ENCODE measurements around the gene NTHL1.

The NTHL1 gene

GRCh38 chr16:1991948-1992703 lies 55.5 kb downstream of the NTHL1 start:
- DNase-seq (ENCODE audit: low read depth), result peak; percentile 96

- DNase-seq (ENCODE audit: low read depth), result no peak
These were observed 56.1 kb downstream of the NTHL1 start for GRCh38 chr16:1991588-1991947.

DNA sequence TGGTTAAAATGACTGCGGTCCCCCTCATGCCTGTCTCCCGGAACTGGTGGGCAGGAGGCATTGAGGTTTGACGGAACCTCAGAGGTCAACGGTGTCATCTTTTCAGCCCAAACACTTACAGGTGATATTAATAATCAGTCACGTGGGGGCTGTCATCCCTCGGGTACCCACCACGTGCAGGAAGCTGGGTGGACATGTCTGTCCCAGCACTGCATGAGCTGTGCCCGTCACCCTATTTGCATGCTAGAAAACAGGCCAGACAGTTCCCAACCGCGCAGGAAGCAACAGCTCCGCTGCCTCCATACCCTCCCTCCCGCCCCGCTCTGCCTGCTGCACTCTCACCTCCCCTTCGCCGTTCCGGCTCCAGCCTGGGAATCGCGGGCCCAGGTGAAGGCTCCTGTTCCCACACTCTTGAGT lies 56.5 kb downstream of the NTHL1 start:
- DNase-seq (ENCODE audit: low read depth), result no peak

GRCh38 chr16:1990351-1991134 lies 57.1 kb downstream of the NTHL1 start:
- DNase-seq (ENCODE audit: low read depth), result no peak

GRCh38 chr16:1990101-1990350 lies 57.6 kb downstream of the NTHL1 start:
- DNase-seq (ENCODE audit: low read depth), result no peak

Data from activated T-cell treated with anti-CD3 and anti-CD28 coated beads for 48 hours (primary cell).